NCI-H1092 treated with DMSO at 0.1 percent for 48 hours (cell line): ENCODE data around the gene GDPD4.

ENCODE experiments used
- DNase-seq: peaks from one replicate; lab custom pipeline; 2025; lab: John Stamatoyannopoulos, UW

GDPD4 gene

GRCh38 chr11:77299528-77299993 lies 1.9 kb downstream of the GDPD4 start:
- DNase-seq, result no peak

GRCh38 chr11:77294040-77294439 lies 7.4 kb downstream of the GDPD4 start:
- no peak for DNase-seq

DNA sequence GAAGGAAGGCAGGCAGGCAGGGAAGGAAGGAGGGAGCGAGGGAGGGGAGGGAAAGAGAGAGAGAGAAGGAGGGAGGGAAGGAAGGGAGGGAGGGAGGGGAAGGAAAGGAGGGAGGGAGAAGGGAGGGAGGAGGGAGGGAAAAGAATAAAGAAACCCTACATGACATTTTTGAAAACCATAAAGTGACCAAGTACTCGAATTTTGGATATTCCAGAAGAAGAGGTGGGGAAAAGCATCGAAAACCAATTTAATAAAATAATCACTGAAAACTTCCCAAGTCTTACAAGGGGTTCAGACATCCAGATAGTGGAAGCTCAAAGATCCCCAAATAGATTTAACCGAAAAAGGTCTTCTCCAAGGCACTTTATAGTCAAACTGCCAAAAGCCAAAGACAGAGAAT lies 11.7 kb downstream of the GDPD4 start:
- DNase-seq, result no peak

DNA sequence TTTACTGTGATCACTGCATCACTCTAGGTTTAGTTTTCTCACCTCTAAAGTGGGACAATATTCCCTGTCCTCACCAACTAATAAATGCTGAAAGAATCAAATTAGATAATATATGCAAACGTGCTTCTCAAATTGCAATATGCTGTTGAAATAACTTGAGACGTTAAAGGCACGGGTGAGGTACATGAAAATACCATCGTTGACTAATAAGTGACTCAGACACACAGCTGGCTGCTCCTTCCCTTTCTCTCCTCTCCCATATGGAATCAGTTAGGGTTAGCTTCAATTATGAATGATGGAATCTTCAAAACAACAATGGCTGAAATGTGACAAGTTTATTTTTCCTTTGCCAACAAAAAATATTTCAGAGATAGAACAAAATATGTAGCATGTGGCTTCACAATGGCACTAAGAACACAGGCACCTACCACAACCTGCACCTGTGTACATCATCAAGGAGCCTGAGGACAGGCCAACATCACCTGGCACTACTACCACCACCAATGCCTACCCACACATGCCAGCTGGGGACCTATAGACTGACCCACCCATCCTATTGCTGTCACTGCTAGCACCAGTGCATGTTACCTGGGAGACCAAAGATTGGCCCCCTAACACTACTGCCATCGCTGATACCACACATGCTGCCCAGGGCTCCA lies 13.7 kb downstream of the GDPD4 start:
- no peak for DNase-seq

DNA sequence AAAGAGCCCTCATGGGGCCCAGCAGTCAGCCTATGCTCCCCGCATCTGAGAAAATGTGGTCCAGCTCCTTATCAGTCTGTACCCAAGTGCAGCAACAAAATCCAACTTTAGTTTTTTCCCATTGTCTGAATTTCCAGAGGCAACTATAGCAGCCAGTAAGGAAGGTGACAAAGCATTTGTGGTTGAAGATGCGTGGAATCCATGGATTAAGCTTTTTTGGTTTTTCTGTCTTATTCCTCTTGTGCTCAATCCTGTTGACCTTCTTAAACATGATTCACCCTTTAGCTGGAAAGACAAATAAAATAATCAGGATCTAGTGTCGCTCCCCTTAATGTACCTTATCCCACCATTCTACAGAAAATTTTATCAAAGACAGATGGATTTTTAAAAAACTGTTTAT lies 14.3 kb downstream of the GDPD4 start:
- no peak for DNase-seq

- DNase-seq, result no peak
Measured at GRCh38 chr11:77284476-77285468, 16.7 kb downstream of the GDPD4 start.

DNA sequence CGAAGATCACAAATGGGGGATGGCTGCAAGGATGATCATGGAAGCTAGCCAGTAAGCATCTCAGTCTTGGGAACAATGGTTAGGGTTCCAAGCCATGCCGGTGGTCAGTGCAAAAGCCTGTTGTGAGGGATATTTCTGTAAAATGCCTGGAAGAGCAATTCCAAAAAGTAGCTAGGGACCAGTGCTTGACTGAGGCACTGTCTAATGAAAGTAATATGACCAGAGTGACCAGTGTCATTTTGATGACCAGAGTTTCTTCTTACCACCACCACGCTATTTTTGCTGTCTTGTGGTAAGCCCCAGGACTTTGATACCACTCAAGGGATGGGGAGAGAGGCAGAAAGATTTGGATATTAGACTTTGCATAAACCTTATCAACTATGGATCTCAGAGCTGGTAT lies 18.4 kb downstream of the GDPD4 start:
- no peak for DNase-seq

GRCh38 chr11:77278595-77279506 lies 22.6 kb downstream of the GDPD4 start:
- DNase-seq, result no peak

DNA sequence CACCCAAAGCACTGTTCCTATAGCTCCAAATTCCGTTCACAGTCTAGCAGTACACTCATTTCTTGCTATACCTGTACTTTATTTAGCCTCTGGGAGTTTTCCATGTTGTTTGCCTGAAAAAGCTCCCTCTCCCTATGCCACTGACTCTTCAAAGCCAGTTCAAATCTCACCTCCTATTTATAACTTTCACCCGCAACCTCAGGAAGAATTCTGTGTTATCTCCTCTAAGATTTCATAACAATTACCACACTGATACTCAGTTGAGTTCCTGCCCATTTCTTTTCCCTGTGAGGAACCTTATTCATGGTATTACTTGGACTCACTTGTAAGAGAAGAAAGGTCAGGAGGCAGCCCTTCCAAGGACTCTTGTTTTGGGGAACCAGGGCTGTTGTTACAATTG lies 25.2 kb downstream of the GDPD4 start:
- no peak for DNase-seq

- no peak for DNase-seq
Measured at GRCh38 chr11:77270921-77271320, 30.6 kb downstream of the GDPD4 start.

GRCh38 chr11:77269484-77270123 lies 31.9 kb downstream of the GDPD4 start:
- no peak for DNase-seq

DNA sequence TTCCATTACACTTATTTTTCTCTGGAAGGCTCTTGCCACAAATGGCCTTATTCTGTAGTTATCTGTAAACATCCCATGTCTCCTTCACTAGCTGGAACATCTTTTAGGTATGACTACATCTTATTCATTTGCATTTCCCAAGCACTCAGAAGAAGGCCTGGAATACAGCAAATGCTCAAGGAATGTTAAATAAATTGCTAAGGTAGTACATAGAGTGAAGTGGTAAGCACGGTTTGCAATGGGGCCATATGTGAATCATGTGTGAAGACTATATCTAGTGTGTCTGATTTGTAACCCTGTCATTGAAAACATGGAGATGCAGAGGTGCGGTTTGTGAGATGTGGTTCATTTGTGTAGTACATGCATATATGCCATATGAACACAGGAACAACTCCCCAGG lies 33.5 kb downstream of the GDPD4 start:
- no peak for DNase-seq

DNA sequence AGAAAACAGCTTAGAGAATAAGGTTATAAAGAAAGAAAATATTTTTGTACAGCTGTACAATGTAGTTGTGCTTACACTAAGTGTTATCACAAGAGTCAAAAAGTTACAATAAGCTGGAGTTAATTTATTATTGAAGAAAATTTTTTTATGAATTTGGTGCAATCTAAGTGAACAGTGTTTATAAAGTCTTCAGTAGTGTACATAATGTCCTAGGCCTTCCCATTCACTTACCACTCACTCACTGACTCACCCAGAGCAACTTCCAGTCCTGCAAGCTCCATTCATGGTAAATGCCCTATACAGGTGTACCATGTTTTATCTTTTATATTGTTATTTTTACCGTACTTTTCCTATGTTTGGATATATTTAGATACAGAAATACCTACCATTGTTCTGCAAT lies 34.7 kb downstream of the GDPD4 start:
- DNase-seq, result no peak

- DNase-seq, result no peak
Measured at GRCh38 chr11:77262803-77263202, 38.7 kb downstream of the GDPD4 start.

DNA sequence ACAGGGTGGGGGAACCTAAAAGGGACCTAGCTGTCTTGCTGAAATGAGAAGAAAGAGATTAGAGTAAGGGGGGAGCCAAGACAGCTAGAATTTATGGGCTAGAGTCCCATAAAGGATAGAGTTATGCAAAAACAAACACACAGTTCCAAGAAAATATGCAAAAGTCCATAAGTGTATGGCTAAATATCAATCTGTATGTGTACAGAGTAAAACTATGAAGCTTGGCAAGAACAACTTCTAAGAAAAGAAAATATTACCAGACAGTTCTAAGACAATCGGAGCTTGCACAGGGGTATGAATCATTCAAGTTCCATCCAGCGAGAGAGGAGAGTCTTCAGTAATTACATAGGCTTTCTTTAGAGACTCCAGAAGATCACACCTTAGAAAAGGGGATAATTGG lies 41.8 kb downstream of the GDPD4 start:
- no peak for DNase-seq

GRCh38 chr11:77253690-77254089 lies 47.8 kb downstream of the GDPD4 start:
- no peak for DNase-seq

GRCh38 chr11:77252555-77253270 lies 48.8 kb downstream of the GDPD4 start:
- DNase-seq, result no peak

- no peak for DNase-seq
Measured at GRCh38 chr11:77250881-77251640, 50.4 kb downstream of the GDPD4 start.

DNA sequence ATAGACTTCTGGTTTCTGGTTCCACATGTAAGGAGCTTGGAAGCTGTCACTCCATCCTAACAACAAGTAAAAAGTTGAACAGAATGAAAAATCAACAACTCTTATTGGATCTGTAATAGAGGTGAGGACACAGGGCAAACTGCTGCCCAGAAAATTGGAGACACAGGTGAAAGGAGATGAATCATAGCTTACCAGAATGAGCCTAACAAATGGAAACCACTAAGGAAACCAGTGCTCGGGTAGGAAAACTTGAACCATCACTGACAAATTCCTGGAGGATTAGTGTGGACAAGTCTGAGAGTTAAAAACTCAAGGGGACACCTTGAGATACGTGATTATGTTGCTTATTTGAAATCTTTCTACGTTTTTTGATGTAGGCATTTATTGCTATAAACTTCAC lies 52.1 kb downstream of the GDPD4 start:
- no peak for DNase-seq
